ENCODE results near the gene TP53BP2. TPM values are rescaled to one million over a fixed set of nuclear protein-coding genes. Genes with fewer than 3 reads are reported as not detected.

Gene TP53BP2
- total and polyA plus RNA-seq, 2 donors (not counting 3 experiments of a cell fraction or from before 2014, with no cell fraction given) = 21.9 to 51.9 TPM

- Histone ChIP-seq H3K27ac (ENCODE audit: insufficient read depth, low read depth, low read length) (no peak overlapping the region), H4K20me1 (replicated peaks; ENCODE audit: control insufficient read depth, extremely low read depth, insufficient read depth, low read length) (no peaks in the 10 kb centered on the region), H2AFZ (ENCODE audit: low read depth, low read length) (no peak overlapping the region), H3K27me3 (ENCODE audit: control insufficient read depth in 2 of 2, insufficient read depth in 2 of 2, low read length in 2 of 2) (no peaks in the 10 kb centered on the region), H3K9me3 (replicated peaks; ENCODE audit: control insufficient read depth, insufficient read depth, low read length) (no peaks in the 10 kb centered on the region), H3K79me2 (ENCODE audit: control insufficient read depth, insufficient read depth, low read length) (no peaks in the 10 kb centered on the region), H3K4me1 (ENCODE audit: control insufficient read depth, extremely low read depth, insufficient read depth, low read length) (peaks cover 5% of the 10 kb centered on the region), H3K9ac (replicated peaks; ENCODE audit: extremely low read depth, insufficient read depth, low read length) (no peak overlapping the region), H3K4me3 (replicated peaks in 1 of 3; ENCODE audit: insufficient read depth in 1 of 3, low read depth in 1 of 3, low read length in 3 of 3) (no peak overlapping the region), H3K4me2 (ENCODE audit: insufficient read depth, low read length) (no peak overlapping the region), H3K9me1 (replicated peaks; ENCODE audit: control insufficient read depth, extremely low read depth, insufficient read depth, low read length) (no peaks in the 10 kb centered on the region), H3K36me3 (ENCODE audit: control insufficient read depth in 2 of 2, extremely low read depth in 1 of 2, insufficient read depth in 2 of 2, low read length in 2 of 2) (peaks cover 3% of the 10 kb centered on the region in 2 experiments)
- ChIA-PET POLR2A (no interaction called here), CTCF (no interaction called here)
- FAIRE-seq (no peak), DNase-seq (ENCODE audit: low read depth, low spot score) (no peak)
- BruUV-seq (replicated peaks) = no TSS peak
- TF ChIP-seq EZH2 (IDR thresholded peaks at IDR 0.05; ENCODE audit: borderline replicate concordance, low read depth, low read length, severe bottlenecking) (no peak), GATA2 (IDR thresholded peaks at IDR 0.05; ENCODE audit: insufficient read depth, insufficient read length, low read depth, low read length) (no peak), FOS (IDR thresholded peaks at IDR 0.05; ENCODE audit: borderline replicate concordance, insufficient read depth, low read length) (no peak), POLR2AphosphoS5 (IDR thresholded peaks at IDR 0.05; ENCODE audit: insufficient read depth, low read depth, low read length) (no peak), MYC (IDR thresholded peaks at IDR 0.05; ENCODE audit: low read depth, low read length) (no peak), POLR2A (IDR thresholded peaks at IDR 0.05; ENCODE audit: low read depth, low read length) (no peak), JUN (IDR thresholded peaks at IDR 0.05; ENCODE audit: borderline replicate concordance, insufficient read depth, insufficient read length, low read depth) (no peak), MAX (IDR thresholded peaks at IDR 0.05; ENCODE audit: insufficient read depth, insufficient read length) (no peak), CTCF (IDR thresholded peaks at IDR 0.05; ENCODE audit: extremely low read depth in 1 of 2, insufficient read depth in 1 of 2, low read depth in 1 of 2, low read length in 2 of 2) (no peak)
- intact Hi-C loops (cut with micrococcal nuclease) = no loop called here
- dilution Hi-C loops (cut with MboI; ENCODE audit: extremely low pct_ligation_motif_present, low sequenced_read_pairs) = no loop called here
Observed at GRCh38 chr1:223788746-223789415, 56.9 kb downstream of the TP53BP2 start.
